HG03354 (cell line): ENCODE measurements around the gene NUDT19.
"Not testable (repeated sequence)": the region's sequence is repeated elsewhere in the genome, so short reads cannot be mapped to it uniquely, and the experiment has no call there.

Experiments
- ATAC-seq: cut with Tn5 transposase; IDR thresholded peaks from one replicate; pipeline ENCODE4 v1.9.1; 2021; ENCODE audit warnings: mild to moderate bottlenecking; ENCODE audit not compliant: unreplicated experiment, poor library complexity, severe bottlenecking

Gene NUDT19

GRCh38 chr19:32691291-32691951, at the start of gene NUDT19:
NUDT19 (plus strand) TSS chr19:32691821; CDS start chr19:32691961, 140 bp downstream.
- ATAC-seq = peak; percentile 94

GRCh38 chr19:32642771-32643170, 48.9 kb upstream of the NUDT19 start:
- no peak for ATAC-seq

- no peak for ATAC-seq
Observed at GRCh38 chr19:32646556-32646955, 45.1 kb upstream of the NUDT19 start.

- ATAC-seq = no peak
Observed at GRCh38 chr19:32647361-32647760, 44.3 kb upstream of the NUDT19 start.

- ATAC-seq = no peak
Observed at GRCh38 chr19:32649751-32650150, 41.9 kb upstream of the NUDT19 start.

GRCh38 chr19:32650671-32651070, 41.0 kb upstream of the NUDT19 start:
- ATAC-seq = no peak

GRCh38 chr19:32651729-32652140, 39.9 kb upstream of the NUDT19 start:
- ATAC-seq = no peak

GRCh38 chr19:32652331-32652730, 39.3 kb upstream of the NUDT19 start:
- ATAC-seq = not testable (repeated sequence)

- no peak for ATAC-seq
Observed at GRCh38 chr19:32652894-32653598, 38.6 kb upstream of the NUDT19 start.

GRCh38 chr19:32653599-32653915, 38.1 kb upstream of the NUDT19 start:
- ATAC-seq = no peak

- not testable (repeated sequence) for ATAC-seq
Observed at GRCh38 chr19:32656379-32656778, 35.2 kb upstream of the NUDT19 start.

- ATAC-seq = no peak
Observed at GRCh38 chr19:32658075-32658474, 33.5 kb upstream of the NUDT19 start.

GRCh38 chr19:32658527-32658926, 33.1 kb upstream of the NUDT19 start:
- no peak for ATAC-seq

GRCh38 chr19:32661318-32661717, 30.3 kb upstream of the NUDT19 start:
- ATAC-seq = no peak

- ATAC-seq = no peak
Observed at GRCh38 chr19:32662186-32662585, 29.4 kb upstream of the NUDT19 start.

- no peak for ATAC-seq
Observed at GRCh38 chr19:32666084-32666483, 25.5 kb upstream of the NUDT19 start.

- ATAC-seq = no peak
Observed at GRCh38 chr19:32669310-32669709, 22.3 kb upstream of the NUDT19 start.

GRCh38 chr19:32671883-32672593, 19.6 kb upstream of the NUDT19 start:
- ATAC-seq = no peak

GRCh38 chr19:32672841-32673240, 18.8 kb upstream of the NUDT19 start:
- ATAC-seq = no peak

- no peak for ATAC-seq
Observed at GRCh38 chr19:32673573-32673972, 18.0 kb upstream of the NUDT19 start.
